Neural progenitor cell (in vitro differentiated cells): ENCODE data around the gene ANXA8. TPM values are rescaled to one million over a fixed set of nuclear protein-coding genes. Genes with fewer than 3 reads are reported as not detected.

Source experiments
- DNase-seq: peaks from one replicate; pipeline ENCODE4 v3.0.0-alpha.2; 2016; ENCODE audit warnings: low spot score
- H2AFZ ChIP-seq: fragments of 200-600 bp; sonication (generic); replicated peaks from 2 replicates; pipeline ENCODE4 v1.6.1; 2016; ENCODE audit warnings: antibody characterized with exemption
- H3F3A ChIP-seq: fragments of 200-600 bp; sonication (generic); 2 replicates; pipeline ENCODE4 v1.6.1; 2016; ENCODE audit warnings: antibody characterized with exemption, low read depth
- H3K27ac ChIP-seq: fragments of 200-600 bp; sonication (generic); 2 replicates; pipeline ENCODE4 v1.5.1; 2016; ENCODE audit warnings: mild to moderate bottlenecking
- H3K27me3 ChIP-seq: fragments of 200-600 bp; sonication (generic); 2 replicates; pipeline ENCODE4 v1.6.1; 2016; ENCODE audit warnings: mild to moderate bottlenecking, moderate library complexity
- H3K36me3 ChIP-seq: fragments of 200-600 bp; sonication (generic); 2 replicates; pipeline ENCODE4 v1.5.1; 2016
- H3K4me1 ChIP-seq: fragments of 200-600 bp; sonication (generic); 2 replicates; pipeline ENCODE4 v1.6.1; 2016; ENCODE audit warnings: mixed run types
- H3K4me2 ChIP-seq: fragments of 200-600 bp; sonication (generic); 2 replicates; pipeline ENCODE4 v1.6.1; 2016
- H3K4me3 ChIP-seq: fragments of 200-600 bp; sonication (generic); 2 replicates; pipeline ENCODE4 v1.5.1; 2016
- H3K79me2 ChIP-seq: fragments of 200-600 bp; sonication (generic); 2 replicates; pipeline ENCODE4 v1.6.1; 2016; ENCODE audit warnings: low read depth
- H3K9ac ChIP-seq: fragments of 200-600 bp; sonication (generic); 2 replicates; pipeline ENCODE4 v1.6.1; 2016
- H3K9me3 ChIP-seq: fragments of 200-600 bp; sonication (generic); 2 replicates; pipeline ENCODE4 v1.5.1; 2016; ENCODE audit warnings: low read depth
- H4K20me1 ChIP-seq: fragments of 200-600 bp; sonication (generic); 2 replicates; pipeline ENCODE4 v1.6.1; 2016; ENCODE audit warnings: low read depth
- H3K27ac Mint-ChIP-seq: 3 replicates; pipeline ENCODE4 v1.8.0; 2021; ENCODE audit warnings: mixed read lengths
- H3K27me3 Mint-ChIP-seq: 2 replicates; pipeline ENCODE4 v1.8.0; 2022; ENCODE audit warnings: low read depth, mild to moderate bottlenecking, inconsistent platforms, moderate library complexity, mixed read lengths; ENCODE audit not compliant: insufficient read depth
- H3K36me3 Mint-ChIP-seq: 3 replicates; pipeline ENCODE4 v1.8.0; 2021; ENCODE audit warnings: mixed read lengths
- H3K4me1 Mint-ChIP-seq: 3 replicates; pipeline ENCODE4 v1.8.0; 2021; ENCODE audit warnings: mixed read lengths
- H3K4me3 Mint-ChIP-seq: 3 replicates; pipeline ENCODE4 v1.8.0; 2021; ENCODE audit warnings: mild to moderate bottlenecking, moderate library complexity, mixed read lengths
- H3K9me3 Mint-ChIP-seq: 3 replicates; pipeline ENCODE4 v1.8.0; 2020; ENCODE audit warnings: mixed read lengths
- CTCF ChIP-seq: fragments of 200-600 bp; sonication (generic); IDR thresholded peaks from 2 replicates; pipeline ENCODE4 v1.5.1; 2017; ENCODE audit warnings: antibody characterized with exemption, mild to moderate bottlenecking
- EZH2 ChIP-seq: fragments of 200-600 bp; sonication (generic); IDR thresholded peaks from 2 replicates; pipeline ENCODE4 v1.6.1; 2017; ENCODE audit warnings: antibody characterized with exemption, mild to moderate bottlenecking, moderate library complexity
- EZH2phosphoT487 ChIP-seq: fragments of 200-600 bp; sonication (generic); IDR thresholded peaks from 2 replicates; pipeline ENCODE4 v1.6.1; 2017; ENCODE audit warnings: antibody characterized with exemption
- total RNA-seq: library from RNA; depleted of rRNA; stranded (reverse); fragments of >200 nt; gene quantifications from 2 replicates; pipeline ENCODE4 v1.2.3, GENCODE V29; 2015; ENCODE audit warnings: low replicate concordance

The ANXA8 gene
- total RNA-seq, 1 donor from 2014 or later = not detected

GRCh38 chr10:47452495-47453140, 31.3 kb downstream of the ANXA8 start:
- Histone ChIP-seq H3K27me3 (no peaks in the 10 kb centered on the region), H3F3A (no peaks in the 10 kb centered on the region), H4K20me1 (no peaks in the 10 kb centered on the region), H3K36me3 (no peaks in the 10 kb centered on the region), H3K27ac (no peak overlapping the region), H3K9me3 (no peaks in the 10 kb centered on the region), H2AFZ (no peak overlapping the region), H3K4me2 (no peak overlapping the region), H3K9ac (no peak overlapping the region), H3K4me1 (no peaks in the 10 kb centered on the region), H3K79me2 (no peaks in the 10 kb centered on the region), H3K4me3 (no peak overlapping the region)
- DNase-seq = no peak
- Mint-ChIP-seq H3K27ac (peak overlapping the region; percentile 9), H3K27me3 (peaks cover 14% of the 10 kb centered on the region), H3K4me1 (peaks cover 14% of the 10 kb centered on the region), H3K36me3 (no peaks in the 10 kb centered on the region), H3K9me3 (no peaks in the 10 kb centered on the region), H3K4me3 (no peak overlapping the region)
- TF ChIP-seq EZH2phosphoT487 = no peak
- no peak for TF ChIP-seq EZH2
- TF ChIP-seq CTCF = no peak

GRCh38 chr10:47451998-47452494, 31.9 kb downstream of the ANXA8 start:
- H3K27ac ChIP-seq = no peak overlapping the region
- TF ChIP-seq CTCF = no peak
- no peak for TF ChIP-seq EZH2phosphoT487
- no peak for TF ChIP-seq EZH2
- no peaks in the 10 kb centered on the region for H3K36me3 ChIP-seq
- Mint-ChIP-seq H3K27me3 (peaks cover 14% of the 10 kb centered on the region), H3K9me3 (no peaks in the 10 kb centered on the region), H3K4me3 (no peak overlapping the region), H3K4me1 (peaks cover 15% of the 10 kb centered on the region), H3K27ac (peak overlapping the region; percentile 9), H3K36me3 (no peaks in the 10 kb centered on the region)
- H3K9ac ChIP-seq = no peak overlapping the region
- no peaks in the 10 kb centered on the region for H3K9me3 ChIP-seq
- no peaks in the 10 kb centered on the region for H3F3A ChIP-seq
- H3K4me2 ChIP-seq = no peak overlapping the region
- no peak overlapping the region for H2AFZ ChIP-seq
- no peak overlapping the region for H3K4me3 ChIP-seq
- no peaks in the 10 kb centered on the region for H4K20me1 ChIP-seq
- no peaks in the 10 kb centered on the region for H3K27me3 ChIP-seq
- H3K79me2 ChIP-seq = no peaks in the 10 kb centered on the region
- DNase-seq = no peak
- no peaks in the 10 kb centered on the region for H3K4me1 ChIP-seq

GRCh38 chr10:47451273-47451997, 32.5 kb downstream of the ANXA8 start:
- H3K4me1 Mint-ChIP-seq = peaks cover 15% of the 10 kb centered on the region

More at GRCh38 chr10:47451273-47451997, 32.5 kb downstream of the ANXA8 start:
- H3F3A ChIP-seq = no peaks in the 10 kb centered on the region
- H3K27me3 ChIP-seq = no peaks in the 10 kb centered on the region
- no peaks in the 10 kb centered on the region for H4K20me1 ChIP-seq
- no peak overlapping the region for H3K27ac ChIP-seq
- H3K27ac Mint-ChIP-seq = no peak overlapping the region
- no peaks in the 10 kb centered on the region for H3K36me3 ChIP-seq
- H3K4me1 ChIP-seq = no peaks in the 10 kb centered on the region
- H3K9me3 ChIP-seq = no peaks in the 10 kb centered on the region
- no peaks in the 10 kb centered on the region for H3K36me3 Mint-ChIP-seq
- H3K79me2 ChIP-seq = no peaks in the 10 kb centered on the region
- no peak overlapping the region for H3K9ac ChIP-seq
- no peaks in the 10 kb centered on the region for H3K9me3 Mint-ChIP-seq
- DNase-seq = no peak
- no peak overlapping the region for H3K4me2 ChIP-seq
- no peak overlapping the region for H2AFZ ChIP-seq
- H3K4me3 Mint-ChIP-seq = no peak overlapping the region
- H3K27me3 Mint-ChIP-seq = peaks cover 11% of the 10 kb centered on the region
- H3K4me3 ChIP-seq = no peak overlapping the region
- no peak for TF ChIP-seq EZH2
- no peak for TF ChIP-seq EZH2phosphoT487
- no peak for TF ChIP-seq CTCF
